GM06990 (cell line): ENCODE measurements around the gene DIAPH2.
A peak's percentile ranks its signal among the peaks of the same experiment; 100 is the strongest.

Source experiments
- DNase-seq: peaks from one replicate; pipeline ENCODE4 v3.0.0-alpha.2; 2011; ENCODE audit not compliant: insufficient read length; ENCODE audit errors: extremely low read depth
- H3K27me3 ChIP-seq: replicated peaks from 2 replicates; pipeline ENCODE4 v1.6.0; 2011; ENCODE audit warnings: low read length; ENCODE audit not compliant: control insufficient read depth, insufficient read depth
- H3K36me3 ChIP-seq: 2 replicates; pipeline ENCODE4 v1.5.1; 2011; ENCODE audit warnings: low read length; ENCODE audit not compliant: control insufficient read depth, insufficient read depth
- H3K4me3 ChIP-seq: replicated peaks from 2 replicates; pipeline ENCODE4 v1.5.1; 2011; ENCODE audit warnings: low read depth, mild to moderate bottlenecking, control low read depth, low read length
- TF ChIP-seq, protein P1 (sequence below): IDR thresholded peaks from 2 replicates; pipeline ENCODE4 v1.5.1; 2011; ENCODE audit warnings: low read length, control low read depth, mild to moderate bottlenecking, inconsistent platforms; ENCODE audit not compliant: insufficient read depth, poor library complexity, severe bottlenecking

Gene DIAPH2

DNA sequence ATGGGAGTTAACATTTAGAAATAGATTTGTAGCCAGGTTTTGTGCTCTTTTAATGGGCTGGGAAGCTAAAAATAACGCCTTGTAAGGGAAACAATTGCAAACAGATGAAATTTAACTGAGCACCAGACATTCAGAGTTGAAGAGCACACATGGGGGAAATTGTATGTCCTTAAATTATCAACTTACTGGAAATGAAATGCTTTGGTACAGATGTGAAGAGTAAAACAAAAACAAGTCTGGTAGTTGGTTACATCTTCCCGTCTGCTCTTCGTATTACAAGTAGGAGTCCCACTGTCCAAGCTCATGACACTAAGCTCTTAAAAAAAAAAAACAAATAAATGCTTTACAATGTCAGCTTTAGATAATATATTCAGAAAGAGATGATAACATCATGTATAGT lies 139.5 kb downstream of the DIAPH2 start:
- no peak overlapping the region for H3K4me3 ChIP-seq
- TF ChIP-seq, protein P1, sequence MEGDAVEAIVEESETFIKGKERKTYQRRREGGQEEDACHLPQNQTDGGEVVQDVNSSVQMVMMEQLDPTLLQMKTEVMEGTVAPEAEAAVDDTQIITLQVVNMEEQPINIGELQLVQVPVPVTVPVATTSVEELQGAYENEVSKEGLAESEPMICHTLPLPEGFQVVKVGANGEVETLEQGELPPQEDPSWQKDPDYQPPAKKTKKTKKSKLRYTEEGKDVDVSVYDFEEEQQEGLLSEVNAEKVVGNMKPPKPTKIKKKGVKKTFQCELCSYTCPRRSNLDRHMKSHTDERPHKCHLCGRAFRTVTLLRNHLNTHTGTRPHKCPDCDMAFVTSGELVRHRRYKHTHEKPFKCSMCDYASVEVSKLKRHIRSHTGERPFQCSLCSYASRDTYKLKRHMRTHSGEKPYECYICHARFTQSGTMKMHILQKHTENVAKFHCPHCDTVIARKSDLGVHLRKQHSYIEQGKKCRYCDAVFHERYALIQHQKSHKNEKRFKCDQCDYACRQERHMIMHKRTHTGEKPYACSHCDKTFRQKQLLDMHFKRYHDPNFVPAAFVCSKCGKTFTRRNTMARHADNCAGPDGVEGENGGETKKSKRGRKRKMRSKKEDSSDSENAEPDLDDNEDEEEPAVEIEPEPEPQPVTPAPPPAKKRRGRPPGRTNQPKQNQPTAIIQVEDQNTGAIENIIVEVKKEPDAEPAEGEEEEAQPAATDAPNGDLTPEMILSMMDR, result no peak

DNA sequence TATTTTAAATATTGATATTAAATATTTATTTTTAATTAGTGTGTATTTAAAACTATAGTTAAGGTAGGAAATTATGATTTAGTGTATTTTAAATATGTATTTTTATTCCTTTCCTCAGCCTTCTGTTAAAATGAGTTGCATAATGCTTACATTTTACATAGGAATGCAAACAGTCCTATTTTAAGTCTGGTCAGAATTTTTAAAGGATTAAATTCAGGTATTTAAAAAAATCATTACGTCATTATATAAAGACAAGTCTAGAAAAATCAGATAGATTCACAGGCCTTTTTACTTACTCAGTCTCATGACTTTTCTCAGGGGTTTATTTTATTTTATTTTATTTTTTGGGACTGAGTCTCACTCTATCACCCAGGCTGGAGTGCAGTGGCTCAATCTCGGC lies 148.7 kb downstream of the DIAPH2 start:
- H3K4me3 ChIP-seq, result no peak overlapping the region
- TF ChIP-seq, protein P1, result no peak
- DNase-seq, result no peak
- H3K27me3 ChIP-seq, result no peaks in the 10 kb centered on the region
- no peaks in the 10 kb centered on the region for H3K36me3 ChIP-seq

More for the DNA sequence above, 139.5 kb downstream of the DIAPH2 start:
- no peak for DNase-seq
- H3K27me3 ChIP-seq, result no peaks in the 10 kb centered on the region
- H3K36me3 ChIP-seq, result no peaks in the 10 kb centered on the region

DNA sequence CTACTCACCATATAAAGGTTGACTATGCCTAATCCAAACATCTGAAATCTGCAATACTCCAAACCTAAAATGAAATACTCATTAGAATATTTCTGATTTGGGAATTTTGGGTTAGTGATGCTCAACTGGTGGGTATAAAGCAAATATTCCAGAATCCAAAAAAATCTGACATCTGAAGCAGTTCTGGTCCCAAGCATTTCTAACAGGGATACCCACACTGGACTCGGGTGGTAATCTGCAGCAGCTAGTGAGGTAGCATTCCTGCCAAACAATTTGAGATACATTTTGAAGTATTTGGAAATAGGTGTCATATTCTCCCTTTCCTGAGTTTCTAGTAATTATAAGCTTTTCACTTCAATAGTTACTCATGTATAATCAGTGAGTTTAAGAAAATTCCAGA lies 149.5 kb downstream of the DIAPH2 start:
- H3K36me3 ChIP-seq, result no peaks in the 10 kb centered on the region
- DNase-seq, result no peak
- TF ChIP-seq, protein P1, result no peak
- no peaks in the 10 kb centered on the region for H3K27me3 ChIP-seq
- H3K4me3 ChIP-seq, result no peak overlapping the region

DNA sequence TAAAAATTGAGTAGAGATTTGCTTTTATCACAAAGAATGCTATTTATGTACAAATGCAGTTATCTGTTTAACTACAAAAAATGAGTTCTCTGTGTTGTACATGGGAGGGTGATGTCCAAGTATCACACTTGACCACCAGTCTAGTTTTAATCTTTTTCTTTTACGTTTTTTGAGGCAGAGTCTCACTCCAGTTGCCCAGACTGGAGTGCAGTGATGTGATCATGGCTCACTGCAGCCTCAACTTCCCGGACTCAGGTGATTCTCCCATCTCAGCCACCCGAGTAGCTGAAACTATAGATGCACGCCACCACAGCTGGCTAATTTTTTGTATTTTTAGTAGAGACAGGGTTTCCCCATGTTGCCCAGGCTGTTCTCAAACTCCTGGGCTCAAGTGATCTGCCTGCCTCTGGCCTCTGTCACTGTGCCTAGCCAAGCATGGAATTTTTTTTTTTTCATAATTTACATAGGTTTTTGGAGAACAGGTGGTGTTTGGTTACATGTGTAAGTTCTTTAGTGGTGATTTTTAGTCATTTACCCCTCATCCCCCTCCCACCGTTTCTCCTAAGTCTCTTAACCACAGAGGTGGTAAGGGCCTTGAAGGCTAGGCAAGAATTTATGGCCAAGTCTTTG lies 151.1 kb downstream of the DIAPH2 start:
- TF ChIP-seq, protein P1, result no peak

DNA sequence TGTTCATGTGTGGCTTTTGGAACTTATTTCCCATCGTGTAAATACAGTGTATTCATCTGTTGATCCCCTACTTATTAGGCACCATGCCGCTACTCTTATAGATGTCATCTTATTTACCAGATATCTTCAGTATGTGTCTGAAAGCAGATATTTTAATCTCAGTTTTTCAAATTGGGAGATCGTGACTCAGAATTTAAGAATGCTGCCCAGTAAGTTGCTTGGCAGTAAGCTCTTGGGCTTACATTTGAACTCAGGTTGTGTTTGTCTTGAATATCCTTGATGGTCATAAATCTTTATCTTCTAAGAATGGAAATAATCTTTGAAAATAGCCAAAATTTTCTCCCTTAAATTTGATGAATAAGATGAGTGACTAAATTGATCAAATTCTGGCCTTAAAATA lies 153.2 kb downstream of the DIAPH2 start:
- no peaks in the 10 kb centered on the region for H3K27me3 ChIP-seq
- no peaks in the 10 kb centered on the region for H3K36me3 ChIP-seq
- DNase-seq, result no peak
- TF ChIP-seq, protein P1, result no peak
- peak overlapping the region; percentile 7; the same call in 1 of the 2 replicates for H3K4me3 ChIP-seq

More for the DNA sequence above, 151.1 kb downstream of the DIAPH2 start:
- H3K4me3 ChIP-seq, result no peak overlapping the region
- H3K27me3 ChIP-seq, result no peaks in the 10 kb centered on the region
- peak; percentile 59 for DNase-seq
- H3K36me3 ChIP-seq, result no peaks in the 10 kb centered on the region

DNA sequence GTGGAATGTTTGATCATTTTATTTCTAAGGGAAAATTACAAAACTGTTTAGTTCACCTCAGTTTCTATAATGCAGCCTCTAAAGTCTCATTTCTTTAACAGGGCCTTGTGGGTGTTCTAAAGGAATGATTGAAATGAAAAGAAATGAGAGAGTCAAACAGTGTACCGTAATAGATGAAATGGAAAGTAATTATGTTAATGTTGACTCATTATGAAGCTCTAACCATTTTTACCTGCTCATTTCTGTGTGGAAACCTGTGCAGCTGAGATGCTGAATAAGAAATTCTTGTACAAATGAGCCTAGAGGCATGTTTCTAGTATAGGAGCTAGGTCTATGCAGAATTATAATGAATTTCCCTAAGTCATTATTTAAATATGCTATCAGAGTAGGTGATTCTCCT lies 153.9 kb downstream of the DIAPH2 start:
- Histone ChIP-seq H3K36me3 (no peaks in the 10 kb centered on the region), H3K27me3 (no peaks in the 10 kb centered on the region), H3K4me3 (0 out of 2 replicates have a peak overlapping the region, but pooled peaks have one; percentile 5)
- DNase-seq, result peak; percentile 23
- TF ChIP-seq, protein P1, result no peak
